Mucosa of gallbladder (tissue), 1 donor: Measurements from ENCODE around the gene DUSP14. TPM values are rescaled to one million over a fixed set of nuclear protein-coding genes. Genes with fewer than 3 reads are reported as not detected.

Source experiments
- DNase-seq: peaks from one replicate; pipeline ENCODE4 v3.0.0-alpha.2; 2020; ENCODE audit warnings: low spot score
- total RNA-seq: library from RNA; stranded (reverse); gene quantifications from one replicate; pipeline ENCODE4 v1.2.1, GENCODE V29; 2021
- donor health status: DM: no; HTN: no; CAD: no.

The DUSP14 gene
- total RNA-seq, 1 donor from 2014 or later, result 16.5 TPM

- DNase-seq, result no peak
These were observed 68.6 kb downstream of the DUSP14 start for GRCh38 chr17:37558299-37558698.

GRCh38 chr17:37562016-37562745, 72.5 kb downstream of the DUSP14 start:
- DNase-seq, result no peak

Other genes with a start within 250 kb of the DUSP14 start
- gene C17orf78, start 113.9 kb upstream of the DUSP14 start, total RNA-seq, result not detected
- 74.6 TPM for gene ACACA, start 83.1 kb upstream of the DUSP14 start, total RNA-seq
- 14.5 TPM for gene TADA2A, start 83.0 kb upstream of the DUSP14 start, total RNA-seq
- gene SYNRG, start 119.5 kb downstream of the DUSP14 start, total RNA-seq, result 42.1 TPM
- 21.7 TPM for gene DDX52, start 153.6 kb downstream of the DUSP14 start, total RNA-seq